Fibroblast of pulmonary artery (primary cell): ENCODE data around the gene GALNT6.
A peak's percentile ranks its signal among the peaks of the same experiment; 100 is the strongest.

ENCODE experiments used
- DNase-seq: peaks from one replicate; pipeline ENCODE4 v3.0.0-alpha.2; 2010; ENCODE audit warnings: low read depth
- H3K4me3 ChIP-seq: replicated peaks from 2 replicates; pipeline ENCODE4 v1.5.1; 2011; ENCODE audit warnings: low read depth, mild to moderate bottlenecking, control low read depth, low read length, moderate library complexity
- TF ChIP-seq, protein P1 (sequence below): IDR thresholded peaks from 2 replicates; pipeline ENCODE4 v1.5.1; 2011; ENCODE audit warnings: mild to moderate bottlenecking, control low read depth, low read length, inconsistent platforms; ENCODE audit errors: missing control alignments

The GALNT6 gene

DNA sequence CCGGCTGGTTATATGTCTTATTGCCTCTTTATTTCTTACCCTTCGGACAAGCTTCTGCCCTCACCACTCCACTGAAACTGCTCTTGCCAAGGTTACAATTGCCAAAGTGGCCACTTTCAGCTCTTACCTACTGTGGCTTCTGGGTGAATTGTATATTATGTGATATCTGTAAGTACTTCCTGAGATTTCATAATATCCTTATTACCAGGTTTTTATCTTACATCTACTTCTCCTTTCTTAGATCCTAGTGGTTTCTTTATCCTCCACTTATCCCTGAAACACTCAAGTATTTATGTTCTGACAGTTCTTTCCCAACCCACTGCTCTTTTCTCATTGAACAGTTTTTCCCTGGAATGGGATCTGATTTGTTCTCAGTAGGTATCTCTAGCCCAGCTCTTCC lies 55.3 kb downstream of the GALNT6 start:
- no peak overlapping the region for H3K4me3 ChIP-seq
- TF ChIP-seq, protein P1, sequence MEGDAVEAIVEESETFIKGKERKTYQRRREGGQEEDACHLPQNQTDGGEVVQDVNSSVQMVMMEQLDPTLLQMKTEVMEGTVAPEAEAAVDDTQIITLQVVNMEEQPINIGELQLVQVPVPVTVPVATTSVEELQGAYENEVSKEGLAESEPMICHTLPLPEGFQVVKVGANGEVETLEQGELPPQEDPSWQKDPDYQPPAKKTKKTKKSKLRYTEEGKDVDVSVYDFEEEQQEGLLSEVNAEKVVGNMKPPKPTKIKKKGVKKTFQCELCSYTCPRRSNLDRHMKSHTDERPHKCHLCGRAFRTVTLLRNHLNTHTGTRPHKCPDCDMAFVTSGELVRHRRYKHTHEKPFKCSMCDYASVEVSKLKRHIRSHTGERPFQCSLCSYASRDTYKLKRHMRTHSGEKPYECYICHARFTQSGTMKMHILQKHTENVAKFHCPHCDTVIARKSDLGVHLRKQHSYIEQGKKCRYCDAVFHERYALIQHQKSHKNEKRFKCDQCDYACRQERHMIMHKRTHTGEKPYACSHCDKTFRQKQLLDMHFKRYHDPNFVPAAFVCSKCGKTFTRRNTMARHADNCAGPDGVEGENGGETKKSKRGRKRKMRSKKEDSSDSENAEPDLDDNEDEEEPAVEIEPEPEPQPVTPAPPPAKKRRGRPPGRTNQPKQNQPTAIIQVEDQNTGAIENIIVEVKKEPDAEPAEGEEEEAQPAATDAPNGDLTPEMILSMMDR = no peak
- DNase-seq = peak; percentile 27

DNA sequence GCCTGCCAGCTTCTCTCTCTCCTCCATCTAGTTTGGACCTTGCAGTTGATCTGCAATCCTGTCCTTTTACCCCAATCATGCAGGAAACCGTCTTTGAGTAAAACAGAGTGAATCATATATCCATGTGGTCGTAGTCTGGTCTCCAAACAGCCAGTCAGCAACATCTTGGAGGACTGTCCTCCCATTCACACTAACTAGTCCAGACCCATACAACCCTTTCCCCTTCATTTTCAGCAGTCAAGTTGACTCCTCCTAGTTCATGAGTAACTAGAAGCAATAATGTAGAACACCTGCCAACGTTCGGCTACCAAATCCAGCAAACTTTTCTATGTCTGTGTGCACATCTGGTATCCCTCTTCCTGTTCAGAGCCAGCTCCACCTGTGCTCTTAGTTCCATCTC lies 56.4 kb downstream of the GALNT6 start:
- no peak for DNase-seq

DNA sequence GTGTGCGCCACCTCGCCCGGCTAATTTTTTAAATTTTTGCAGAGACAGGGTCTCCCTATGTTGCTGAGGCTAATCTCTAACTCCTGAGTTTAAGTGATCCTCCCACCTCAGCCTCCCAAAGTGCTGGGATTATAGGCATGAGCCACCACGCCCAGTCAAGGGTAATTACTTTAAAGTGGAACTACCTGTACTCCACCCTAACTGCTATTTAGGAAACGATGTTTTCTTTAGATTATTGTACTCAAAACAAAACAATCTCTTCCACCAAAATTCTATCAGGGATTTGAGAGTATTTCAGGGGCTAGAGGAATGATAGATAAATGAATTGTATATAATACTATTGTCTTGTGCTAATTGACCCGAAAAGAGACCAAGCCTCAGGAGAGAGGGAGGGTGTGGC lies 57.7 kb downstream of the GALNT6 start:
- no peak for DNase-seq
- TF ChIP-seq, protein P1 = no peak

More for the DNA sequence above, 56.4 kb downstream of the GALNT6 start:
- TF ChIP-seq, protein P1 = no peak
- H3K4me3 ChIP-seq = no peak overlapping the region

DNA sequence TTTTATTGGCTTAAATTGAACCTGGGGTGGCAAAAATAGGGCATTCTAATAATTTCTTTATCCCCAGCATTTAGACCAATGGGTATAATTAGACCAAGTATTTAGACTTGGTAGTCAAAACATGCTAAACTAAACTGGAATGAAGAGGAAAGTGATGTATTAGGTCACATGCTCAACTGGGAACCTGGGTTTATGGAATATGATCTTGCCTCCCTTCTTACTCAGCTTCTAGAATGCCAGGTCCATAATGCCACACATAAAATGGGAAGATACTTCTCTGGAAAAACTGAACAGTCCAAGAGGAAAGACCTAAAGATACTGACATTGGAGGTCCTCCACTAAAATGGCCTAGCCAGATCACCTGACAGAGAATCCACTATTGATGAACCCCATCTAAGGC lies 61.0 kb downstream of the GALNT6 start:
- no peak for DNase-seq
- TF ChIP-seq, protein P1 = no peak
- no peak overlapping the region for H3K4me3 ChIP-seq

More for the DNA sequence above, 57.7 kb downstream of the GALNT6 start:
- H3K4me3 ChIP-seq = no peak overlapping the region

DNA sequence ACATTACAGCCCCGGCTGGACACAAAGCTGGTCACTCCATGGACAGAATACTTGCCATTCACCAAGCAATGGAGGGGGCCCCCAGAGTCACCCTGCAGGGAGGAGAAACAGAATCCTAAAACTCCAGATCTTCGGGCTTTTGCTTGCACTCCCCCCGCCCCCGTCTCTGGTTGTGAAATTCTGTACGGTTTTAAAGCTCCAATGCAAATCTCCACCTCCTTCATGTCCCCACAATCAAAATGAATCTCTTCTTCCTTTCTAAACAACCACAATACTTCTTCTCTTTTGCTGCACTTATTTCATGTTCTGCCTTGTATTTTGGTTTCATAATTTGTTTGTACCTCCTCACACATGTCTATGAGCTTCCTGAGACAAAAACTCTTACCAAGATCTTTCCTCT lies 61.5 kb downstream of the GALNT6 start:
- no peak for DNase-seq
- TF ChIP-seq, protein P1 = no peak
- no peak overlapping the region for H3K4me3 ChIP-seq

DNA sequence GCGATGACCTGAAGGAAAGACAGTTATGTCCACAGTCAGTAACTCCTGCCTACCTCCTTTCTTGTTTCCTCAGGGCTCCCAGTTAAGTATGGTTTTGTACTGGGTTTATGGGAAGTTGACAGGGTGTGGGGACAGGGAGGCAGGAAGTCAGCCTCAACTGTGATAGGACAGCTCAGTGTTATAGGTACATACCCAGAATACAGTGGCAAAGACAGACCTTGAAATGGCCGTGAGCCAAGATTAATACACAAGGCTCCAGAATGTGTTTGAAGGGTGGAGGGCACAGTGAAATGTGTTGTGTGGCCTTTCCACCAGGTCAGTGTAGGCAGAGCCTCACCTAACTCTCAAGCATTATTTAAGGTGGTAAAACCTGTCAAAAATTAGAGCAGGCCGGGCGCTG lies 62.6 kb downstream of the GALNT6 start:
- DNase-seq = no peak
- no peak overlapping the region for H3K4me3 ChIP-seq
- TF ChIP-seq, protein P1 = no peak

DNA sequence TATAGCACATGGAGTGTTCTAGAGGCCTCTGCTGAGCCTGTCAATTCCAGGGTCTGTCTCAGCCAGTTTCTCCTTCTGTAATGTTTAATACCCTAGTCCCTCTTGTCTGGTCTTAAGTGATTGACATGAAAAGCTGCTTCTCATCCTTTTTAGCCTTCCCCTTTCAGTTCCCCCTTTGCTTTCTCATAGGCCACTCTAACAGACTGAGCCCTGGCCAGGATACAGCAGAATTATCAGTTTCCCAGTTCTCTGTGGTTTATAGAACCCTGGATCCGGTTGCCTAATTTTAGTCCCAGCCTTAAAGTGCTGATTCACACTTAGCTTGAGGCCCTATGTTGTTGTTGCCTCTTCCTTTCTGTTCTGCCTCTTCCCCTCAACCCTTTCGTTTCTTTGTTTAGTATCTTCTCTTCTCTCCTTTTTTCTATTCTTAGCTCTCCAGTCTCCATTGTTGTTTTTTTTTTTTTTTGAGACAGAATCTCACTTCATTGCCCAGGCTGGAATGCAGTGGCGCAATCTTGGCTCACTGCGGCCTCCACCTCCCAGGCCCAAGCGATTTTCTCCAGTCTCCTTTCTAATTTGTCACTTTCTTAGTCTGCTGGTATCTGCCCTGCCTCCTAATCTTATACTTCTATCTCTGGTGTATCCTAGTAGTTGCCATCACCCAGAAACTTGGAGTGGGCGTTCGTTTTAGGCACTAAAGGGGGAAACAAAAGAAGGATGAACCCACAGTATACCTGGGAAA lies 64.3 kb downstream of the GALNT6 start:
- TF ChIP-seq, protein P1 = no peak
- H3K4me3 ChIP-seq = no peak overlapping the region
- peak; percentile 92 for DNase-seq
